Karpas-422 (cell line): Measurements from ENCODE around the gene FAM180A. TPM values are rescaled to one million over a fixed set of nuclear protein-coding genes. Genes with fewer than 3 reads are reported as not detected.

Source experiments
- DNase-seq: peaks from one replicate; pipeline ENCODE4 v3.0.0-alpha.2; 2015
- H2AFZ ChIP-seq: fragments of 200-600 bp; sonication (generic); 2 replicates; pipeline ENCODE4 v1.6.1; 2014; ENCODE audit warnings: antibody characterized with exemption, low read length, mixed read lengths
- H3K27ac ChIP-seq: fragments of 200-600 bp; sonication (generic); 2 replicates; pipeline ENCODE4 v1.5.1; 2014; ENCODE audit warnings: mild to moderate bottlenecking, low read length, moderate library complexity
- H3K27me3 ChIP-seq: fragments of 200-600 bp; sonication (generic); 2 replicates; pipeline ENCODE4 v1.6.1; 2014; ENCODE audit warnings: low read length, mixed read lengths
- H3K36me3 ChIP-seq: fragments of 200-600 bp; sonication (generic); 2 replicates; pipeline ENCODE4 v1.6.1; 2014; ENCODE audit warnings: low read length, mixed read lengths; ENCODE audit not compliant: insufficient read depth
- H3K4me1 ChIP-seq: fragments of 200-600 bp; sonication (generic); 2 replicates; pipeline ENCODE4 v1.6.1; 2014; ENCODE audit warnings: mild to moderate bottlenecking, low read length, mixed read lengths
- H3K4me2 ChIP-seq: fragments of 200-600 bp; sonication (generic); 2 replicates; pipeline ENCODE4 v1.6.1; 2014; ENCODE audit warnings: low read length, low read depth, mild to moderate bottlenecking; ENCODE audit not compliant: poor library complexity, severe bottlenecking
- H3K4me3 ChIP-seq: fragments of 200-600 bp; sonication (generic); 2 replicates; pipeline ENCODE4 v1.5.1; 2014; ENCODE audit warnings: mild to moderate bottlenecking, antibody characterized with exemption, low read length, mixed read lengths
- H3K79me2 ChIP-seq: fragments of 200-600 bp; sonication (generic); 2 replicates; pipeline ENCODE4 v1.6.1; 2014; ENCODE audit warnings: mild to moderate bottlenecking, low read length, mixed read lengths
- H3K9ac ChIP-seq: fragments of 200-600 bp; sonication (generic); 2 replicates; pipeline ENCODE4 v1.6.0; 2014; ENCODE audit warnings: low read length
- H3K9me2 ChIP-seq: fragments of 200-600 bp; sonication (generic), shearing (Covaris generic); replicated peaks from 2 replicates; pipeline ENCODE4 v1.6.0; 2014; ENCODE audit warnings: mild to moderate bottlenecking, low read length, moderate library complexity; ENCODE audit not compliant: insufficient read depth
- H3K9me3 ChIP-seq: fragments of 300-700, 200-600 bp; sonication (generic); 2 replicates; pipeline ENCODE4 v1.6.1; 2014; ENCODE audit warnings: low read length, mixed read lengths
- H4K20me1 ChIP-seq: fragments of 200-600 bp; sonication (generic); 2 replicates; pipeline ENCODE4 v1.6.1; 2014; ENCODE audit warnings: mild to moderate bottlenecking, antibody characterized with exemption, low read length, low read depth; ENCODE audit not compliant: insufficient read depth
- total RNA-seq: library from RNA; depleted of rRNA; stranded (reverse); fragments of >200 nt; shearing (Covaris generic); gene quantifications from 2 replicates; pipeline ENCODE4 v1.2.3, GENCODE V29; 2014; ENCODE audit warnings: low replicate concordance

FAM180A gene
- total RNA-seq, 1 experiment from 2014 or later = not detected

GRCh38 chr7:135789956-135790355 lies 41.3 kb upstream of the FAM180A start:
- Histone ChIP-seq H3K27me3 (no peaks in the 10 kb centered on the region), H3K4me2 (no peak overlapping the region), H3K9me2 (no peaks in the 10 kb centered on the region), H4K20me1 (no peaks in the 10 kb centered on the region), H3K79me2 (no peaks in the 10 kb centered on the region), H3K9me3 (no peaks in the 10 kb centered on the region), H3K4me1 (no peaks in the 10 kb centered on the region), H2AFZ (no peak overlapping the region), H3K9ac (no peak overlapping the region), H3K4me3 (no peak overlapping the region), H3K36me3 (no peaks in the 10 kb centered on the region), H3K27ac (no peak overlapping the region)
- DNase-seq = no peak

- H4K20me1 ChIP-seq = no peaks in the 10 kb centered on the region
- H3K79me2 ChIP-seq = no peaks in the 10 kb centered on the region
- DNase-seq = no peak
- no peaks in the 10 kb centered on the region for H3K9me3 ChIP-seq
- no peak overlapping the region for H3K9ac ChIP-seq
- no peaks in the 10 kb centered on the region for H3K4me1 ChIP-seq
- no peaks in the 10 kb centered on the region for H3K36me3 ChIP-seq
- H2AFZ ChIP-seq = no peak overlapping the region
- no peak overlapping the region for H3K4me3 ChIP-seq
- no peaks in the 10 kb centered on the region for H3K27me3 ChIP-seq
- H3K4me2 ChIP-seq = no peak overlapping the region
- no peaks in the 10 kb centered on the region for H3K9me2 ChIP-seq
- no peak overlapping the region for H3K27ac ChIP-seq
Observed at GRCh38 chr7:135789431-135789830, 40.8 kb upstream of the FAM180A start.

DNA sequence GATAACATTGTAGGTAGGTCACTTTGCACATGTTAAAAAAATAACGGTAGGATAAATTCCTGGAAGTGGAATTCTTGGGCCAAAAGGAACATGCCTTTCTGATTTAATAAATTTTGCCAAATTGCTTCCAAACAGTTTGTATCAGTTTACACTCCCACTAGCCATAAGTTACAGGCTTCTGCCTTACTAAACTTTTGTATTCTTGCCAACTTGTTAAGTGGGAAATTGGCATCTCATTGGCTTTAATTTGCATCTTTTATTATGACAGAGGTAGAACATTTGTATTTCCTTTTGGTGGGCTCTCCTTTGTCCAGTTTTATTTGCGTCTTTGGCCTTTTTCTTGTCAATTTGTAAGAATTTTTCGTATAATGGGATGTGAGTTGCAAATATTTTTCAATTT lies 38.3 kb upstream of the FAM180A start:
- H3K9me3 ChIP-seq = no peaks in the 10 kb centered on the region
- no peak for DNase-seq
- no peak overlapping the region for H3K4me2 ChIP-seq
- no peaks in the 10 kb centered on the region for H4K20me1 ChIP-seq
- no peaks in the 10 kb centered on the region for H3K79me2 ChIP-seq
- H2AFZ ChIP-seq = no peak overlapping the region
- H3K36me3 ChIP-seq = no peaks in the 10 kb centered on the region
- no peak overlapping the region for H3K9ac ChIP-seq
- no peaks in the 10 kb centered on the region for H3K27me3 ChIP-seq
- H3K27ac ChIP-seq = no peak overlapping the region
- no peak overlapping the region for H3K4me3 ChIP-seq
- no peaks in the 10 kb centered on the region for H3K9me2 ChIP-seq
- no peaks in the 10 kb centered on the region for H3K4me1 ChIP-seq

GRCh38 chr7:135785065-135785464 lies 36.5 kb upstream of the FAM180A start:
- Histone ChIP-seq H3K36me3 (no peaks in the 10 kb centered on the region), H3K9me3 (no peaks in the 10 kb centered on the region), H2AFZ (no peak overlapping the region), H3K9ac (no peak overlapping the region), H3K4me1 (peaks cover 5% of the 10 kb centered on the region; the same call in 1 of the 2 replicates), H3K9me2 (no peaks in the 10 kb centered on the region), H3K27ac (no peak overlapping the region), H3K4me3 (no peak overlapping the region), H3K4me2 (no peak overlapping the region), H3K79me2 (no peaks in the 10 kb centered on the region), H4K20me1 (no peaks in the 10 kb centered on the region), H3K27me3 (no peaks in the 10 kb centered on the region)
- no peak for DNase-seq

DNA sequence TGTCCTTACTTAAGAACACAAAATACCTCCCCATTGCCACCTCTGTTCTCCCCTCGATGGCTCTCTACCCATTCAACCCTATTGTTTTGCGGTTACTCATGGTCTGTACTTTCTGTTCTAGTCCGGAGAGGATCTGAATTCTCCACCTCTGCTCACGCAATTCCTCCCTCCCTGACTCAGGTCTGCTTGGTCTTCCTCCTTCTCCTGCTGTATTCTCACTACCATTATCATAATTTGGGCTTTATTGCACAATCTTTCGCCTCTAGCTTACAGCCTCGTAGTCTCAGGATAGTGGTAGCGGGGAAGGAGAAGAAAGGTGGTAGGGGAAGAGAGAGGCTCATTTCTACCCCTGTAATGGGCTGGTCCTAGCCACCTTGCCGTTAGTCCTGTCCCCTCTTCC lies 35.4 kb upstream of the FAM180A start:
- Histone ChIP-seq H3K4me3 (no peak overlapping the region), H3K27me3 (no peaks in the 10 kb centered on the region), H2AFZ (no peak overlapping the region), H3K9me2 (no peaks in the 10 kb centered on the region), H4K20me1 (no peaks in the 10 kb centered on the region), H3K9ac (no peak overlapping the region), H3K79me2 (no peaks in the 10 kb centered on the region), H3K27ac (no peak overlapping the region), H3K4me1 (peaks cover 5% of the 10 kb centered on the region; the same call in 1 of the 2 replicates), H3K36me3 (no peaks in the 10 kb centered on the region), H3K4me2 (no peak overlapping the region), H3K9me3 (no peaks in the 10 kb centered on the region)
- no peak for DNase-seq

- no peaks in the 10 kb centered on the region for H3K79me2 ChIP-seq
- H3K4me1 ChIP-seq = peaks cover 5% of the 10 kb centered on the region; the same call in 1 of the 2 replicates
- no peaks in the 10 kb centered on the region for H3K36me3 ChIP-seq
- no peak for DNase-seq
- H2AFZ ChIP-seq = no peak overlapping the region
- no peak overlapping the region for H3K4me2 ChIP-seq
- H3K9me3 ChIP-seq = no peaks in the 10 kb centered on the region
- no peak overlapping the region for H3K9ac ChIP-seq
- no peaks in the 10 kb centered on the region for H4K20me1 ChIP-seq
- no peak overlapping the region for H3K4me3 ChIP-seq
- H3K9me2 ChIP-seq = no peaks in the 10 kb centered on the region
- H3K27me3 ChIP-seq = no peaks in the 10 kb centered on the region
- H3K27ac ChIP-seq = no peak overlapping the region
Observed at GRCh38 chr7:135782801-135783200, 34.2 kb upstream of the FAM180A start.

GRCh38 chr7:135782377-135782776 lies 33.8 kb upstream of the FAM180A start:
- Histone ChIP-seq H4K20me1 (no peaks in the 10 kb centered on the region), H3K27ac (no peak overlapping the region), H3K9ac (no peak overlapping the region), H3K27me3 (no peaks in the 10 kb centered on the region), H3K36me3 (no peaks in the 10 kb centered on the region), H2AFZ (no peak overlapping the region), H3K4me2 (no peak overlapping the region), H3K9me3 (no peaks in the 10 kb centered on the region), H3K79me2 (no peaks in the 10 kb centered on the region), H3K9me2 (no peaks in the 10 kb centered on the region), H3K4me3 (no peak overlapping the region), H3K4me1 (peaks cover 5% of the 10 kb centered on the region; the same call in 1 of the 2 replicates)
- no peak for DNase-seq

DNA sequence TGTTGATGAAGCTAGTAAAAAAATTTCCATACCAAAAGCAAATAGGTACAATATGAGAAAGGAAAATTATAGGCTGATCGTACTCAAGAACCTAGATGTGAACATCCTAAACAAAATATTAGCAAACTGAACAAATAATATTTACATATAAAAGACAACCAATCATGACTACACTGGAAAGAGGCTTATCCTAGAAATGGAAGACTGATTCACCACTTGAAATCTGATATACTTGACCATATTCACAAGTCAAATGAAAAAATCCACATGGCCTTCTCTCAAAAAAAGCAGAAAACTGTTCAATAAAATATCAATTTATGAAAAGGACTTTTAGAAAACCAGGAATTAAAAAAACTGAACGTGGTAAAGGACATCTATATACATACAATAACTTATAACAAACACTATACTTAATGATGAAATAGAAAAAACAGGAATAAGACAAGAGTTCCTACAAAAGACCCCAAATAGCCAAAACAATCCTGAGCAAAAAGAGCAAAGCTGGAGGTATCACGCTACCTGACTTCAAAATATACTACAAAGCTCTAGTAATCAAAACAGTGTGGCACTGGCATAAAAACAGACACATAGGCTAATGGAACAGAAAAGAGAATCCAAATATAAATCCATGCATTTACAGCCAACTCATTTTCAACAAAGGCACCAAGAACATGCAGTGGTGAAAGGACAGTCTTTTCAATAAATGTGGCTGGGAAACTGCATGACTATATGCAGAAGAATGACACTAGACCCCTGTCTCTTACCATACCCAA lies 29.2 kb upstream of the FAM180A start:
- Histone ChIP-seq H3K36me3 (no peaks in the 10 kb centered on the region), H4K20me1 (no peaks in the 10 kb centered on the region), H3K27me3 (no peaks in the 10 kb centered on the region), H3K4me3 (no peak overlapping the region), H3K9me3 (no peaks in the 10 kb centered on the region), H3K9ac (no peak overlapping the region), H3K4me1 (peaks cover 5% of the 10 kb centered on the region; the same call in 1 of the 2 replicates), H3K4me2 (no peak overlapping the region), H3K27ac (no peak overlapping the region), H2AFZ (no peak overlapping the region), H3K79me2 (no peaks in the 10 kb centered on the region), H3K9me2 (no peaks in the 10 kb centered on the region)
- DNase-seq = no peak
